Neuronal stem cell (in vitro differentiated cells): ENCODE measurements around the gene ERP44.

ENCODE experiments used
- DNase-seq: peaks from one replicate; pipeline ENCODE4 v3.0.0-alpha.2; 2013; ENCODE audit warnings: low spot score
- H2AFZ ChIP-seq: one replicate; pipeline ENCODE4 v1.6.1; 2013; ENCODE audit warnings: mild to moderate bottlenecking, low read length, inconsistent platforms
- H2AK5ac ChIP-seq: 2 replicates; pipeline ENCODE4 v1.6.1; 2013; ENCODE audit warnings: low read depth, mild to moderate bottlenecking, inconsistent platforms, low read length, moderate library complexity, mixed read lengths
- H2BK120ac ChIP-seq: 2 replicates; pipeline ENCODE4 v1.6.1; 2013; ENCODE audit warnings: low read depth, mild to moderate bottlenecking, inconsistent platforms, low read length, moderate library complexity, mixed read lengths
- H2BK12ac ChIP-seq: one replicate; pipeline ENCODE4 v1.6.1; 2013; ENCODE audit warnings: low read length, inconsistent platforms
- H2BK15ac ChIP-seq: 2 replicates; pipeline ENCODE4 v1.6.1; 2013; ENCODE audit warnings: mild to moderate bottlenecking, low read length, inconsistent platforms, mixed read lengths
- H2BK5ac ChIP-seq: one replicate; pipeline ENCODE4 v1.6.1; 2013; ENCODE audit warnings: inconsistent platforms, mild to moderate bottlenecking, low read length, moderate library complexity
- H3K14ac ChIP-seq: one replicate; pipeline ENCODE4 v1.6.1; 2013; ENCODE audit warnings: low read length, inconsistent platforms
- H3K18ac ChIP-seq: 2 replicates; pipeline ENCODE4 v1.6.1; 2013; ENCODE audit warnings: low read length, inconsistent platforms
- H3K23ac ChIP-seq: 2 replicates; pipeline ENCODE4 v1.6.1; 2013; ENCODE audit warnings: low read depth, mild to moderate bottlenecking, mixed read lengths, low read length, inconsistent platforms; ENCODE audit not compliant: poor library complexity
- H3K27ac ChIP-seq: replicated peaks from 3 replicates; pipeline ENCODE4 v1.5.1; 2013; ENCODE audit warnings: low read length, inconsistent platforms
- H3K27me3 ChIP-seq, 3 experiments: 2 replicates each; pipeline ENCODE4 v1.6.1; 2013; ENCODE audit warnings: low read length in 3 of 3, mild to moderate bottlenecking in 2 of 3, inconsistent platforms in 1 of 3, low read depth in 1 of 3, mixed read lengths in 1 of 3, moderate library complexity in 1 of 3; ENCODE audit not compliant: control insufficient read depth in 3 of 3, insufficient read depth in 3 of 3
- H3K36me3 ChIP-seq, 2 donors: replicated peaks in 1 of 2; 2 replicates each; pipeline ENCODE4 v1.6.1; 2013; ENCODE audit warnings: low read length in 2 of 2; ENCODE audit not compliant: control insufficient read depth in 2 of 2, insufficient read depth in 2 of 2
- H3K4ac ChIP-seq: 2 replicates; pipeline ENCODE4 v1.6.1; 2013; ENCODE audit warnings: inconsistent platforms, mild to moderate bottlenecking, low read length, moderate library complexity
- H3K4me1 ChIP-seq, 2 donors: 1 replicate in 1 of 2; 2 replicates in 1 of 2; pipeline ENCODE4 v1.6.1; 2013; ENCODE audit warnings: low read length in 2 of 2, low read depth in 1 of 2; ENCODE audit not compliant: control insufficient read depth in 2 of 2, insufficient read depth in 1 of 2
- H3K4me2 ChIP-seq: one replicate; pipeline ENCODE4 v1.6.1; 2013; ENCODE audit warnings: mild to moderate bottlenecking, low read length, inconsistent platforms; ENCODE audit not compliant: insufficient read depth, poor library complexity, severe bottlenecking
- H3K4me3 ChIP-seq, 2 donors: 2 replicates each; pipeline ENCODE4 v1.5.1; 2013; ENCODE audit warnings: low read length in 2 of 2, mild to moderate bottlenecking in 2 of 2, inconsistent platforms in 1 of 2, moderate library complexity in 1 of 2
- H3K79me1 ChIP-seq: one replicate; pipeline ENCODE4 v1.6.1; 2013; ENCODE audit warnings: low read depth, mild to moderate bottlenecking, inconsistent platforms, low read length, moderate library complexity
- H3K9ac ChIP-seq: one replicate; pipeline ENCODE4 v1.6.1; 2013; ENCODE audit warnings: mild to moderate bottlenecking, low read depth, low read length, inconsistent platforms; ENCODE audit not compliant: poor library complexity
- H3K9me3 ChIP-seq, 2 donors: replicated peaks in 1 of 2; 2 replicates each; pipeline versions ENCODE3 to v1.6.1; 2013; ENCODE audit warnings: low read length in 2 of 2, mild to moderate bottlenecking in 2 of 2, inconsistent platforms in 1 of 2, low read depth in 1 of 2, mixed read lengths in 1 of 2, moderate library complexity in 1 of 2; ENCODE audit not compliant: control insufficient read depth in 2 of 2, insufficient read depth in 1 of 2
- H4K8ac ChIP-seq: one replicate; pipeline ENCODE4 v1.6.1; 2013; ENCODE audit warnings: low read depth, mild to moderate bottlenecking, inconsistent platforms, low read length, moderate library complexity
- H4K91ac ChIP-seq: one replicate; pipeline ENCODE4 v1.6.1; 2013; ENCODE audit warnings: low read length, low read depth, mild to moderate bottlenecking, inconsistent platforms; ENCODE audit not compliant: poor library complexity
- WGBS, 2 donors: extraction: QIAGEN DNeasy Blood & Tissue Kit; methylation state at CpG; one replicate each; pipeline ENCODE4 v1.1.7; 2013; ENCODE audit warnings: missing lambda C conversion rate in 2 of 2, mixed read lengths in 1 of 2; ENCODE audit not compliant: insufficient read length in 2 of 2, insufficient replicate concordance in 1 of 2; ENCODE audit errors: extremely low coverage in 2 of 2; 5-methylcytosine and 5-hydroxymethylcytosine counted together

The ERP44 gene

DNA sequence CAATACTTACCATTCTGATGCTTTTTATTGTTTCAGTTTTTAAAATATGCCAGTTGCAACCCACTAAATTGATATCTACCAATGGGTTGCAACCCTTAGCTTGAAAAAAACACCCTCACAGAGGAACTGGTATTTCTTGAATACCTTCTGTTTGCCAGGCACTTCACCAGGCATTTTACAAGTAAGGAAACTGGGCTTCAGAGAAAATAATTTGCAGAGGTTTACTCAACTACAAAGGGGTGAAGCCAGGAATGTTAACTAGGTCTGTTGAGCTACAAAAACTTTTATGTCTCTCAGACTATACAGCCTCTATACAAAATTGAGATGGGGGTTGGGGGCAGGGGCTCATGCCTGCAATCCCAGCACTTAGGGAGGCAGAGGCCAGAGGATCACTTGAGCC lies 127.4 kb downstream of the ERP44 start:
- H3K27me3 ChIP-seq, result no peaks in the 10 kb centered on the region
- no peak overlapping the region for H3K23ac ChIP-seq
- no peak overlapping the region for H3K4me3 ChIP-seq
- no peak overlapping the region for H2BK15ac ChIP-seq
- no peak for DNase-seq
- H3K14ac ChIP-seq, result no peak overlapping the region
- no peaks in the 10 kb centered on the region for H3K79me1 ChIP-seq
- H3K27ac ChIP-seq, result no peak overlapping the region
- no peak overlapping the region for H2BK12ac ChIP-seq
- H4K8ac ChIP-seq, result no peak overlapping the region
- H3K36me3 ChIP-seq, result peaks cover 0 to 17% of the 10 kb centered on the region in 2 donors
- H2AFZ ChIP-seq, result no peak overlapping the region
- no peak overlapping the region for H3K4me2 ChIP-seq
- peaks cover 9 to 17% of the 10 kb centered on the region in 2 donors for H3K4me1 ChIP-seq
- H4K91ac ChIP-seq, result no peak overlapping the region
- H3K18ac ChIP-seq, result no peak overlapping the region
- no peak overlapping the region for H2AK5ac ChIP-seq
- H3K9ac ChIP-seq, result no peak overlapping the region
- H2BK5ac ChIP-seq, result no peak overlapping the region
- no peak overlapping the region for H2BK120ac ChIP-seq
- H3K9me3 ChIP-seq, result no peaks in the 10 kb centered on the region
- H3K4ac ChIP-seq, result no peak overlapping the region

DNA sequence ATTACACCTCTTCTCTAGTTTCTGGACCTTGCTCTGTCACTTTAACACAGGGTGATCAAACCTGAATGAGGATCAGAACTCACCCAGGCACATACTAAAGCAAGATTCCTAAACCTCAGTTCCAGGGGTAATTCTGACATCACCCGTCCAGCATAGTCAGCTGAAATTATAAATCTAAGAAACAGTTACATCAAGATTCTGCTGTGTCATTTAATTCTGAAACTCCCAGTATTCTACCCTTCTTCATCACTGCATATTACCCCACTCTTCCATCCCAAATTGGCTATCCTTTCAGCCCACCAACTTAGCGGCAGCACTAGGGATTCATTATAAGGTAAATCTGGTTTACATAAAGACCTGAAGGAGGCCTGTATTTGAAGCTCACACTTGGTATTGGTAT lies 128.3 kb downstream of the ERP44 start:
- no peak for DNase-seq
- Histone ChIP-seq H2AFZ (no peak overlapping the region), H3K4ac (no peak overlapping the region), H3K14ac (no peak overlapping the region), H4K91ac (no peak overlapping the region), H3K9ac (no peak overlapping the region), H3K79me1 (no peaks in the 10 kb centered on the region), H3K27me3 (no peaks in the 10 kb centered on the region), H3K27ac (no peak overlapping the region), H4K8ac (no peak overlapping the region), H2BK15ac (no peak overlapping the region), H3K18ac (no peak overlapping the region), H3K4me1 (peaks cover 11 to 18% of the 10 kb centered on the region in 2 donors), H2BK120ac (no peak overlapping the region), H2BK5ac (no peak overlapping the region), H3K4me2 (no peak overlapping the region), H3K23ac (no peak overlapping the region), H2BK12ac (no peak overlapping the region), H3K36me3 (peaks cover 0 to 17% of the 10 kb centered on the region in 2 donors), H3K9me3 (no peaks in the 10 kb centered on the region), H3K4me3 (no peak overlapping the region), H2AK5ac (no peak overlapping the region)
- WGBS, 2 donors, result no CpG with 5 or more reads among the region's 2 CpGs

GRCh38 chr9:99967457-99967856 lies 131.3 kb downstream of the ERP44 start:
- H2AK5ac ChIP-seq, result no peak overlapping the region
- DNase-seq, result no peak
- H2BK120ac ChIP-seq, result no peak overlapping the region
- peaks cover 11 to 20% of the 10 kb centered on the region in 2 donors for H3K4me1 ChIP-seq
- H3K36me3 ChIP-seq, result peaks cover 0 to 14% of the 10 kb centered on the region in 2 donors
- H2BK15ac ChIP-seq, result no peak overlapping the region
- no peak overlapping the region for H3K14ac ChIP-seq
- no peak overlapping the region for H3K4me2 ChIP-seq
- no peak overlapping the region for H2BK12ac ChIP-seq
- no peak overlapping the region for H3K27ac ChIP-seq
- no peaks in the 10 kb centered on the region for H3K27me3 ChIP-seq
- WGBS, 2 donors, result no CpG with 5 or more reads among the region's 2 CpGs
- H3K4ac ChIP-seq, result no peak overlapping the region
- H3K79me1 ChIP-seq, result no peaks in the 10 kb centered on the region
- H4K91ac ChIP-seq, result no peak overlapping the region
- H3K18ac ChIP-seq, result no peak overlapping the region
- no peak overlapping the region for H2AFZ ChIP-seq
- H3K9ac ChIP-seq, result no peak overlapping the region
- H3K4me3 ChIP-seq, result no peak overlapping the region
- H2BK5ac ChIP-seq, result no peak overlapping the region
- no peak overlapping the region for H4K8ac ChIP-seq
- no peaks in the 10 kb centered on the region for H3K9me3 ChIP-seq
- H3K23ac ChIP-seq, result no peak overlapping the region

- Histone ChIP-seq H2BK120ac (no peak overlapping the region), H3K14ac (no peak overlapping the region), H2BK5ac (no peak overlapping the region), H3K4me2 (no peak overlapping the region), H2AK5ac (no peak overlapping the region), H3K23ac (no peak overlapping the region), H4K91ac (no peak overlapping the region), H3K27ac (no peak overlapping the region), H2BK15ac (no peak overlapping the region), H3K36me3 (peaks cover 0 to 14% of the 10 kb centered on the region in 2 donors), H3K4me1 (peaks cover 11 to 20% of the 10 kb centered on the region in 2 donors), H3K18ac (no peak overlapping the region), H2BK12ac (no peak overlapping the region), H3K9ac (no peak overlapping the region), H2AFZ (no peak overlapping the region), H3K27me3 (no peaks in the 10 kb centered on the region), H3K4me3 (no peak overlapping the region), H3K4ac (no peak overlapping the region), H3K9me3 (no peaks in the 10 kb centered on the region), H3K79me1 (no peaks in the 10 kb centered on the region), H4K8ac (no peak overlapping the region)
- no CpG with 5 or more reads among the region's 2 CpGs for WGBS, 2 donors
- no peak for DNase-seq
These were observed 132.1 kb downstream of the ERP44 start for GRCh38 chr9:99966716-99967115.
